ENCODE results near the gene C19orf25.

The C19orf25 gene

DNA sequence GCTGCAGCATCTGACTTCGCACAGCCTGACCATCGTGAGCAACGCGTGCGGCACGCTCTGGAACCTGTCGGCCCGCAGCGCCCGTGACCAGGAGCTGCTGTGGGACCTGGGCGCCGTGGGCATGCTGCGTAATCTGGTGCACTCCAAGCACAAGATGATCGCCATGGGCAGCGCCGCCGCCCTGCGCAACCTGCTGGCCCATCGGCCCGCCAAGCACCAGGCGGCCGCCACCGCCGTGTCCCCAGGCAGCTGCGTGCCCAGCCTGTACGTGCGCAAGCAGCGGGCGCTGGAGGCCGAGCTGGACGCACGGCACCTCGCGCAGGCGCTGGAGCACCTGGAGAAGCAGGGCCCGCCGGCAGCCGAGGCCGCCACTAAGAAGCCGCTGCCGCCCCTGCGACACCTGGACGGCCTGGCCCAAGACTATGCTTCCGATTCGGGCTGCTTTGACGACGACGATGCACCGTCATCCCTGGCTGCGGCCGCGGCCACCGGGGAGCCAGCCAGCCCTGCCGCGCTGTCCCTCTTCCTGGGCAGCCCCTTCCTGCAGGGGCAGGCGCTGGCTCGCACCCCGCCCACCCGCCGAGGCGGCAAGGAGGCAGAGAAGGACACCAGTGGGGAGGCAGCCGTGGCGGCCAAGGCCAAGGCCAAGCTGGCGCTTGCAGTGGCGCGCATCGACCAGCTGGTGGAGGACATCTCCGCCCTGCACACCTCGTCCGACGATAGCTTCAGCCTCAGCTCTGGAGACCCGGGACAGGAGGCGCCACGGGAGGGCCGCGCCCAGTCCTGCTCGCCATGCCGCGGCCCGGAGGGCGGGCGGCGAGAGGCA, 13.6 kb downstream of the C19orf25 start:
- DNase-seq (ENCODE audit: extremely low read depth, low read depth), result no peak
- TF ChIP-seq, protein P1, sequence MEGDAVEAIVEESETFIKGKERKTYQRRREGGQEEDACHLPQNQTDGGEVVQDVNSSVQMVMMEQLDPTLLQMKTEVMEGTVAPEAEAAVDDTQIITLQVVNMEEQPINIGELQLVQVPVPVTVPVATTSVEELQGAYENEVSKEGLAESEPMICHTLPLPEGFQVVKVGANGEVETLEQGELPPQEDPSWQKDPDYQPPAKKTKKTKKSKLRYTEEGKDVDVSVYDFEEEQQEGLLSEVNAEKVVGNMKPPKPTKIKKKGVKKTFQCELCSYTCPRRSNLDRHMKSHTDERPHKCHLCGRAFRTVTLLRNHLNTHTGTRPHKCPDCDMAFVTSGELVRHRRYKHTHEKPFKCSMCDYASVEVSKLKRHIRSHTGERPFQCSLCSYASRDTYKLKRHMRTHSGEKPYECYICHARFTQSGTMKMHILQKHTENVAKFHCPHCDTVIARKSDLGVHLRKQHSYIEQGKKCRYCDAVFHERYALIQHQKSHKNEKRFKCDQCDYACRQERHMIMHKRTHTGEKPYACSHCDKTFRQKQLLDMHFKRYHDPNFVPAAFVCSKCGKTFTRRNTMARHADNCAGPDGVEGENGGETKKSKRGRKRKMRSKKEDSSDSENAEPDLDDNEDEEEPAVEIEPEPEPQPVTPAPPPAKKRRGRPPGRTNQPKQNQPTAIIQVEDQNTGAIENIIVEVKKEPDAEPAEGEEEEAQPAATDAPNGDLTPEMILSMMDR (IDR thresholded peaks at IDR 0.05; ENCODE audit: low read depth, low read length), result peak; percentile 15

DNA sequence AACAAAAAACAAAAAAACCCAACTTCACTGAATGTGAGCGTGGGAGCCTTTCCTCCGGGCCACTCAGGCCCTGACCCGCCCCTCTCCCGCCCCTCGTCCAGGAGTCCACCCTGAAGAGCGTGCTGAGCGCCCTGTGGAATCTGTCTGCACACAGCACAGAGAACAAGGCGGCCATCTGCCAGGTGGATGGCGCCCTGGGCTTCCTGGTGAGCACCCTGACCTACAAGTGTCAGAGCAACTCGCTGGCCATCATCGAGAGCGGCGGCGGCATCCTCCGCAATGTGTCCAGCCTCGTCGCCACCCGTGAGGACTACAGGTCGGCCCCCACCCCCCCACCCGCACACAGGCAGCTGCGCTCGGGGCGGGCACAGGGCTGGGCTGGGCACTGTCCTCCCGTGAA, 17.2 kb downstream of the C19orf25 start:
- DNase-seq (ENCODE audit: extremely low read depth, low read depth), result no peak
- TF ChIP-seq, protein P1 (IDR thresholded peaks at IDR 0.05; ENCODE audit: low read depth, low read length), result no peak

DNA sequence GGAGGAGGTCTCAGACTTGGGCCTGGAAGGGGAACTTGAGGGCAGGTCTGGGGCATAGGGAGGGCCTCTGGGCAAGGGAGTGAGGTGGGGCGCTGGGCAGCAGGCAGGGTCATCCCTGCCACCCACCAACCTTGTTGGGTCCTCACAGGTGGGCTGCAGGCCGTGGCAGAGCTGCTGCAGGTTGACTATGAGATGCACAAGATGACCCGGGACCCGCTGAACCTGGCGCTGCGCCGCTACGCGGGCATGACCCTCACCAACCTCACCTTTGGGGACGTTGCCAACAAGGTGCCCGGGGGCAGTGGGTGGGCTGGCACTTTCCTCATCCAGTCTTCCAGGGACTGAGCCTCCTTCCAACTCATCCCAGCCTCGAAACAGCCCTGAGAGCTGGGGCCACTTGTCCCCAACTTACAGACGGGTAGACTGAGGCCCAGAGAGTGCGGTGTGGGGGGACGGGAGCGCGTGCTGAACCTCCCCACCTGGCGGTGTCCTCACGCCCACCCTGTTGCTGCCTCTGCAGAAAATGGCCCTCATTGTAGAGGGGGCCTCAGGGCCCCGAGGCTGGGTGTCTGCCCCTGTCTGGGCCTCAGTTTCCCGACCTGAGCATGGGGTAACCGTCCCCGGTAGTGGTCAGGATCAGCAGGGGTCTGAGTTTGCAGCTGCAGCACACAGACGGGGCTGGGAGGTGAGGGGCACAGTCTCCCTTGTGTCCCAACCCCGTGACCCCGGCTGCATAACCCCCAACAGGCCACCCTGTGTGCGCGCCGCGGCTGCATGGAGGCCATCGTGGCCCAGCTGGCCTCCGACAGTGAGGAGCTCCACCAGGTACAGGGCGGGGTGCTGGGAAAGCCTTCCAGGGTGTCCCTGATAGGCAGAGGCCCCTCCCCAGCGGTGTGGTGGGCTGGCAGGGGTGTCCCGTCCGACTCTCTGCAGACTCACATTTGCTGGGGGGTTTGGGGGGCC, 18.7 kb downstream of the C19orf25 start:
- TF ChIP-seq, protein P1 (IDR thresholded peaks at IDR 0.05; ENCODE audit: low read depth, low read length), result no peak
- no peak for DNase-seq (ENCODE audit: extremely low read depth, low read depth)

DNA sequence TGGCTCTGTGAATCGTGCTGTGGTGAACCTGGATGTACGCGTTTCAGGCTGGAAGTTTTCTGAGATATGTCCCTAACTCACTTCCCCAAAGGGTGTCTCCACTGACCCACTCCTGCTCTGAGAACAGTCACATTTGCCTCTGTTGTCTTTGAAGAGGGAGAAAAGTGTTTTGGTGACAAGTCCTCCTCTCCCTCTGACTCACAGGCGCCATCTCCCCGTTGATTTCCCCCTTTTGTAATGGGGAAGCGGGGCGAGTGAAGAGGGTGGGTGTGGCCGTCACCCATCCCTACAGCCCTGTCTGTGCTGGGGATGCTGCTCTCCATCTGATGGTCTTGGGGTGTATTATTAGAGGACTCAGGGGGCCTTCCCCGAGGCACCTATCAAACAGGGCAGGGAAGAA, 19.5 kb downstream of the C19orf25 start:
- no peak for DNase-seq (ENCODE audit: extremely low read depth, low read depth)

DNA sequence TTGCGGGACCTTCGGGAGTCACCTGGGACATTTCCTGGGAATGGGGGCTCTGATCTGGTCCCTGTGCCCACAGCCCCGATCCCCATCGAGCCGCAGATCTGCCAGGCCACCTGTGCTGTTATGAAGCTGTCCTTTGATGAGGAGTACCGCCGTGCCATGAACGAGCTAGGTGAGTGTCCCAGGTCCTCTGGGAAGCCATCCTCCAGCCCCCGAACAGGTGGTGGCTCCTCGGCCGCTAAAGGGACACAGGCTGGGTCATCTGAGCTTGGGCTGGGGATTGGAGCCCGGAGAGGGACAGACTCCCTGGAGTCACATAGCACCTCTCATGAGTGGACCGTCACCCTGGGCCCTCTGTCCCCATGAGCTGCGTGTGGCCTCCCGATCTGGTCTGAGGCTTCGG, 21.1 kb downstream of the C19orf25 start:
- TF ChIP-seq, protein P1 (IDR thresholded peaks at IDR 0.05; ENCODE audit: low read depth, low read length), result no peak
- no peak for DNase-seq (ENCODE audit: extremely low read depth, low read depth)

More for the DNA sequence above, 19.5 kb downstream of the C19orf25 start:
- TF ChIP-seq, protein P1 (IDR thresholded peaks at IDR 0.05; ENCODE audit: low read depth, low read length), result no peak

DNA sequence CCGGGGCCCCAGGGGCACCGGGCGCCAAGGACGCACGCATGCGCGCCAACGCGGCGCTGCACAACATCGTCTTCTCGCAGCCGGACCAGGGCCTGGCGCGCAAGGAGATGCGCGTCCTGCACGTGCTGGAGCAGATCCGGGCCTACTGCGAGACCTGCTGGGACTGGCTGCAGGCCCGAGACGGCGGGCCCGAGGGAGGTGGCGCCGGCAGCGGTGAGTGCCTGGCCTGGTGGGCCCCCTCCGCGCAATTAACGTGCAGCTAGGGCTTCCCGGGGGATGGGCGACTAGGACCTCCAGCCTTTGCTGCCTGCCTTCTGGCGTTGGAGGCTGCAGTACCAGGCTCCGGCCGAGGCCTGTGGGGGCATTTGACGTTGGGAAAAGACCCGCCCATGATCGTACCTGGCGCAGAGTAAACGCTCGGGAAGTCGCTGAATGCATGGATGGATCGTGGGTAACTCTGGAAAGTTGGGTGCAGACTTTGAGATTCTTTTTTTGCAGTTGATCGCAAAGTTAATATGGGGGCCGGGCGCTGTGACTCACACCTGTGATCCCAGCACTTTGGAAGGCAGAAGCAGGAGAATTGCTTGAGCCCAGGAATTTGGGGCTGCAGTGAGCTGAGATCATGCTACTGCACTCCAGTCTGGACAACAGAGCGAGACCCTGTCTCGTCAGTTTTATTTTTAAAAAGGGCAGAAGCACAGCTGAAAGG, 21.8 kb downstream of the C19orf25 start:
- TF ChIP-seq, protein P1 (IDR thresholded peaks at IDR 0.05; ENCODE audit: low read depth, low read length), result no peak
- DNase-seq (ENCODE audit: extremely low read depth, low read depth), result no peak
